GM12873 (cell line): ENCODE data around the gene BLID.

Source experiments
- TF ChIP-seq, protein P1 (sequence below): IDR thresholded peaks from 2 replicates; pipeline ENCODE4 v1.5.1; 2012; ENCODE audit warnings: low read depth, mild to moderate bottlenecking, moderate library complexity, low read length, control low read depth; ENCODE audit not compliant: insufficient read depth; ENCODE audit errors: missing control alignments

Gene BLID

DNA sequence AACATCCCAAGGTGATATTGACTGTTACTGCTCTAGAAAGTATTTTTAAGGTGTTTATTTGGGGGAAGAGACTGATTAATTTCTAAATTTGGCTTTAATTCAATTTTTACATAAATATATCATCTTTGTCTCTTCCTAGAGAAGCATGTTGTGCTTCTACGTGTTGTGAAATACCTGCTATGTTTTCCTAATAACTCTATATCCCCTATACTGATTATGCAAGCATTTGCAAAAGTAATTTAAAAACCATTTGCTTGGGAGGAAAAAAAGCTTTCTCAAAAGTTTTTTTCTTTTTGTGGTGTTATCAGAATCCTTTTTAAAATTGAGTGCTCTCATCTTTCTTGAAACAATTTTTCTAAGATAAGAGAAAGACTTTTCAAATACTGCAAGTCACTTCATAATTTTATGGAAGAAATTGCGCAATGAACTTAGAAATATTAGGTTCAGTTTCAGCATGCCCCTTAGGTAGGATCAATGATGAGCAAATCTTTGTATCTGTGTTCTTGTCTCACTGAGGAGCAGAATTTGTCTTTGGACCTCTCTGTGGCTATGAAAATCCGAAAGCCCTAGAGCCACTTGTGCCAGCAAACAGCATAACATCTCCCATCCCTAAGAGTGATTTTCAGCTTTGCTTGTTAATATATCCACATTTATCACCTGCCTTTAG, 7.4 kb upstream of the BLID start:
- TF ChIP-seq, protein P1, sequence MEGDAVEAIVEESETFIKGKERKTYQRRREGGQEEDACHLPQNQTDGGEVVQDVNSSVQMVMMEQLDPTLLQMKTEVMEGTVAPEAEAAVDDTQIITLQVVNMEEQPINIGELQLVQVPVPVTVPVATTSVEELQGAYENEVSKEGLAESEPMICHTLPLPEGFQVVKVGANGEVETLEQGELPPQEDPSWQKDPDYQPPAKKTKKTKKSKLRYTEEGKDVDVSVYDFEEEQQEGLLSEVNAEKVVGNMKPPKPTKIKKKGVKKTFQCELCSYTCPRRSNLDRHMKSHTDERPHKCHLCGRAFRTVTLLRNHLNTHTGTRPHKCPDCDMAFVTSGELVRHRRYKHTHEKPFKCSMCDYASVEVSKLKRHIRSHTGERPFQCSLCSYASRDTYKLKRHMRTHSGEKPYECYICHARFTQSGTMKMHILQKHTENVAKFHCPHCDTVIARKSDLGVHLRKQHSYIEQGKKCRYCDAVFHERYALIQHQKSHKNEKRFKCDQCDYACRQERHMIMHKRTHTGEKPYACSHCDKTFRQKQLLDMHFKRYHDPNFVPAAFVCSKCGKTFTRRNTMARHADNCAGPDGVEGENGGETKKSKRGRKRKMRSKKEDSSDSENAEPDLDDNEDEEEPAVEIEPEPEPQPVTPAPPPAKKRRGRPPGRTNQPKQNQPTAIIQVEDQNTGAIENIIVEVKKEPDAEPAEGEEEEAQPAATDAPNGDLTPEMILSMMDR = no peak

DNA sequence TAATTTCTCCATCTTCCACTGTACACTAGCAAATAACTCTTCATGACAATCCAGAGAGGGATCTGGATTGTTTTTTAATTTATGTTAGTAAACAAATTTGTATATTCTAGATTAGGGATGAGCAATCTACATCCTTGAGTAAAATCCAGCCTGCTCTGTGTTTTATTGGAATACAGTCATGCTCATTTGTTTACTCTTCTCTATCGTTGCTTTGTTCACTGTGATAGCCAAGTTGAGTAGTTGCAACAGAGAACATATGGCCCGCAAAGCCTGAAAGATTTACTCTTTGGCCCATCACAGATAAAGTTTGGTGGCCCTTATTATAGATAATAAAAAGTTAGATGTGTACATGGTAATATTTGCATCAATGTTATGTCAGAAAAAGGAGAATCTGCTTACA, 6.2 kb upstream of the BLID start:
- TF ChIP-seq, protein P1 = no peak

- TF ChIP-seq, protein P1 = no peak
Observed at GRCh38 chr11:122120096-122120495, 4.1 kb upstream of the BLID start.

DNA sequence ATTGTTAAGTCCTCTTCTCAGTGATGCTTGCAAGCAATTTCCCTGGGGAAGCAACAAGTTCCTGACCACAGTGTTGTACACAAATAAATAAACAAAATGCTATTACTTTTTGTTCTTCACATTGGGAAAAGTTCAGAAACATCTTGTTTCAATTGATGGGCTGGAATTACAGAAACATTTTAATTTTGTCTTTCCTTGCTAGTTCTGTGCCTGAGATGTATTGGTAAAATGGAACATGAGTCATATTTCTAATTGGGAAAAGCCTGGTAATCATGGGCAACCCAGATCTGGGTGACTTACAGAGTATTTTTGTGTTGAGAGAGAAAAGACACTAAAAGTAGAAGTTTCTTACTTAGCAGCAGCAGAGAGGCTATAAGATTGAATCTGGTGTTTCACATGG, 576 bp upstream of the BLID start:
- TF ChIP-seq, protein P1 = no peak

DNA sequence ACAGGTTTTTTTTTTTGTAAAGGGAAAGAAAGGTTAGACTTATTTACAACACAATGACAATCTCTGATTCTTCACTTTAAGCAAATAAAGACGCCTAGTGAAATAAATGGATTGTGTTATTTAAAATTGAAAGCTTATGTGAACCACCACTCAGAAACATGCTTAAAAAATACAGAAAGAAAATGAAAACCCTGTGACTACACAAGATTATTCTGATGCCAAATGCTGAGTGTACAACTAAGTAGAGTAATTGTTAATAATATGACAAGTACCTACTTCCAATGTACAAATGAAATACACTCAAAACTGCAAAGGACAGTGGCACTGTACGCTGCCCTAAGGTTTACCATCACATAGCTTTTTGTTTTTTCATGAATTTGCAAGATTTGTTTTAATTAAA, 1.0 kb downstream of the BLID start:
- TF ChIP-seq, protein P1 = no peak

GRCh38 chr11:122113836-122114825, 1.9 kb downstream of the BLID start:
- TF ChIP-seq, protein P1 = no peak

- TF ChIP-seq, protein P1 = no peak
Observed at GRCh38 chr11:122112470-122113365, 3.3 kb downstream of the BLID start.
